ENCODE data around the gene TULP4.

TULP4 gene

DNA sequence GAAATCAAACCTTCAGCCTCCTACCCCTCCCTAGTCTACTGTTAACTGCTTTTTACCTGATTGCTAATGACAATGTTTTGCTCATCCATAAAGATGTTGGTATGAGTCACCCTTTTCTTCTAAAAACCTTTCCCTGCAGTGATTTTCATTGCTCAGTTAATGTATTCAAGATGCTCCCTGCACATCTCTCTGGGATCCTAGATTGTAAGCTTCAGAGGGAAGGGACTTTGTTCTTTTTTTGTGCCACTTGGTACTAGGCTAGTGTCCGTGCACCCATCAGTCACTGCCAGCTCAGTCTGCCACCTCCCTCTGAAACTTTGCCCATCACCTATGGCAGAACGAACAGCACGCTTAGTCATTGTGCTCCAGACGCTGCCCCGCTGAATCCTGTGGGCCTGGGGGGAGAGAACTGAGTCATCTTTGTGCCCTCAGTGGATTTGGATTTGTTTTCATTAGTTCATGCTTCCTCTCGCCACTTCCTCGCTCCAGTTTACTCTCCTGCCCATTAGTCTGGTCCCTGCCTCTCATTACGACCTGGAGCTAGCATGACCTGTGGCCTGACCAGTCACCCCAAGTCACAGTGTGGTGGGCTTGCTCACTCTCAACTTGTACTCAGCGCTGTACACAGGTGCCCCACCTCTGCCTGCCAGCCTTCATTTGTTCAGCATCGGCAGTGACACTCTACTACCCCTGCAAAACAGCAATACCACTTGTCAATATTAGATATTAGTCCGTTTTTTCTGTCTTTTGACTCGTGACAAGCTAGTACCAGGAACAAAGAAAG lies 169.6 kb downstream of the TULP4 start:
- TF ChIP-seq ELF4 (IDR thresholded peaks at IDR 0.05), result no peak
- no peak for TF ChIP-seq SP1 (IDR thresholded peaks at IDR 0.05)
- TF ChIP-seq HDGF (IDR thresholded peaks at IDR 0.05; ENCODE audit: borderline replicate concordance), result no peak
- no peak for TF ChIP-seq FOXM1 (IDR thresholded peaks at IDR 0.05; ENCODE audit: borderline replicate concordance)
- TF ChIP-seq BHLHE40 (IDR thresholded peaks at IDR 0.05; ENCODE audit: borderline replicate concordance), result no peak
- TF ChIP-seq LEF1 (IDR thresholded peaks at IDR 0.05; ENCODE audit: borderline replicate concordance), result no peak
- ChIA-PET POLR2A (no interaction called here), CTCF (no interaction called here)
- no peak for DNase-seq (ENCODE audit: extremely low spot score)

DNA sequence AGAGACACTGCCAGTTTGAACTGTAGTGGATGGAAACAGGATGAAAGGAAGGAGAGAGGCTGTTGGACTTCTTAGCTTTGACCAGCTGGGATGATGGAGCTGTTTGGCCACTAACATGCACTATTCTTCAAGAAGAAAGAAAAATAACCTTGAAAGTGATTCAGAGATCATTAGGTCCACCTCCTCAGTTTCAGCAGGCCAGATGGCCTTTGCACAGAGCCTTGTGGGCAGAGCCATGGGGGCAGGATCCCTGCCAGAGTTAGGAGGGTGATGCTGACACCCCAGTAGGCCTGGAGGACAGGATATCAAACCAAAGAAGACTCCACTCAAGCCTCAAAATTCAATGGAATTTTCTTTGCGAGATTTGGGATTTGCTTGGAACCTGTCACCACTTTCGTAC lies 173.2 kb downstream of the TULP4 start:
- CTCF ChIA-PET, result no interaction called here
- POLR2A ChIA-PET, result no interaction called here
- TF ChIP-seq LEF1 (IDR thresholded peaks at IDR 0.05; ENCODE audit: borderline replicate concordance) (no peak), ZNF384 (IDR thresholded peaks at IDR 0.05) (no peak), TARDBP (IDR thresholded peaks at IDR 0.05) (no peak), ELF4 (IDR thresholded peaks at IDR 0.05) (no peak), CTBP1 (IDR thresholded peaks at IDR 0.05; ENCODE audit: borderline replicate concordance) (no peak), NFRKB (IDR thresholded peaks at IDR 0.05) (no peak), SP1 (IDR thresholded peaks at IDR 0.05) (no peak), HDGF (IDR thresholded peaks at IDR 0.05; ENCODE audit: borderline replicate concordance) (no peak), L3MBTL2 (conservative IDR thresholded peaks at IDR 0.05) (no peak), ARNT (IDR thresholded peaks at IDR 0.05) (no peak), BHLHE40 (IDR thresholded peaks at IDR 0.05; ENCODE audit: borderline replicate concordance) (no peak), FOXK2 (IDR thresholded peaks at IDR 0.05) (no peak), SUZ12 (IDR thresholded peaks at IDR 0.05) (no peak), FOXA1 (IDR thresholded peaks at IDR 0.05) (no peak), FOXM1 (IDR thresholded peaks at IDR 0.05; ENCODE audit: borderline replicate concordance) (no peak)
- TF ChIP-seq, protein P1, sequence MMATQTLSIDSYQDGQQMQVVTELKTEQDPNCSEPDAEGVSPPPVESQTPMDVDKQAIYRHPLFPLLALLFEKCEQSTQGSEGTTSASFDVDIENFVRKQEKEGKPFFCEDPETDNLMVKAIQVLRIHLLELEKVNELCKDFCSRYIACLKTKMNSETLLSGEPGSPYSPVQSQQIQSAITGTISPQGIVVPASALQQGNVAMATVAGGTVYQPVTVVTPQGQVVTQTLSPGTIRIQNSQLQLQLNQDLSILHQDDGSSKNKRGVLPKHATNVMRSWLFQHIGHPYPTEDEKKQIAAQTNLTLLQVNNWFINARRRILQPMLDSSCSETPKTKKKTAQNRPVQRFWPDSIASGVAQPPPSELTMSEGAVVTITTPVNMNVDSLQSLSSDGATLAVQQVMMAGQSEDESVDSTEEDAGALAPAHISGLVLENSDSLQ (IDR thresholded peaks at IDR 0.05), result no peak
- DNase-seq (ENCODE audit: extremely low spot score), result no peak

DNA sequence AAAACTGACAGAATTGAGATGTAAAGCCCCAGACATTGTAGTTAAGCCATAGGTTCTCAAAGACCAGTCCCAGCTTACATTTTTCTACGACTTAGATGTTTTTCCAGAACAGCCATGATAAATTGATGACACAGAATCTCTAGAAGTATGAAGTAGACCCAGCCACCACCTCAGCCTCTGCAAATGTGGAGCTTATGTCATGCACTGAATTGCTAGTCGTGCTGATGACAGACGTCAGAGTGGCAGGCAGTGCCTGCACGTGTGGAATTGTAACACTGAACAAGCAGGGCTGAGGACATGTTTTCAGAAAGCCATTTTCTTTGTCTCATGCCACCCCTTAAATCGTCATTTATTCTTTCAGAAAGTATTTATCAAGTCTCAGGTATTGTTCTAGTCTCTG lies 175.2 kb downstream of the TULP4 start:
- ChIA-PET CTCF (no interaction called here), POLR2A (no interaction called here)
- TF ChIP-seq TARDBP (IDR thresholded peaks at IDR 0.05) (no peak), FOXA1 (IDR thresholded peaks at IDR 0.05) (no peak), NFRKB (IDR thresholded peaks at IDR 0.05) (no peak), SP1 (IDR thresholded peaks at IDR 0.05) (no peak), LEF1 (IDR thresholded peaks at IDR 0.05; ENCODE audit: borderline replicate concordance) (no peak), ZNF384 (IDR thresholded peaks at IDR 0.05) (no peak), L3MBTL2 (conservative IDR thresholded peaks at IDR 0.05) (no peak), SUZ12 (IDR thresholded peaks at IDR 0.05) (no peak), ELF4 (IDR thresholded peaks at IDR 0.05) (no peak), CTBP1 (IDR thresholded peaks at IDR 0.05; ENCODE audit: borderline replicate concordance) (no peak), HDGF (IDR thresholded peaks at IDR 0.05; ENCODE audit: borderline replicate concordance) (no peak), ARNT (IDR thresholded peaks at IDR 0.05) (no peak), BHLHE40 (IDR thresholded peaks at IDR 0.05; ENCODE audit: borderline replicate concordance) (no peak), FOXK2 (IDR thresholded peaks at IDR 0.05) (no peak), FOXM1 (IDR thresholded peaks at IDR 0.05; ENCODE audit: borderline replicate concordance) (no peak)
- TF ChIP-seq, protein P1 (IDR thresholded peaks at IDR 0.05), result no peak
- no peak for DNase-seq (ENCODE audit: extremely low spot score)

DNA sequence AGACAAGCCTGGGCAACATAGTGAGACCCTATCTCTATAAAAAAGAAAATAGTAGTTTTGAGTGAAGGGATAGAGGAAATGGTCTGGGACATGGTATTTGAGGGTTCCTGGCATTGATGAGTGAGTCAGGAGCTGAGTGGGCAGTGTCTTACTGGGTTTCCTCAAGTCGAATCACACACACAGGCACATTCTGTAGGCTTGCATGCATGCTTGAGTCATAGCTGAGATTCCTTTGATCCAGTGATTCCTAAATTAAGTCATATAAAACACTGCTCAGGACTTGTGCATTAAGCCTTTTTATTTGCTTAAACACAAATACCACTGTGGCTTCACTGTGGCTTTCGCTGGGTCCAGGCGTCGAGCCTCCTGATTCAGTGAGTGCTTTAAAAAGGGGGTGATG lies 175.8 kb downstream of the TULP4 start:
- ChIA-PET POLR2A (no interaction called here), CTCF (no interaction called here)
- TF ChIP-seq ZNF384 (IDR thresholded peaks at IDR 0.05), result no peak
- no peak for TF ChIP-seq NFRKB (IDR thresholded peaks at IDR 0.05)
- TF ChIP-seq SP1 (IDR thresholded peaks at IDR 0.05), result no peak
- TF ChIP-seq HDGF (IDR thresholded peaks at IDR 0.05; ENCODE audit: borderline replicate concordance), result no peak
- TF ChIP-seq ARNT (IDR thresholded peaks at IDR 0.05), result no peak
- TF ChIP-seq CTBP1 (IDR thresholded peaks at IDR 0.05; ENCODE audit: borderline replicate concordance), result no peak
- TF ChIP-seq L3MBTL2 (conservative IDR thresholded peaks at IDR 0.05), result no peak
- TF ChIP-seq FOXA1 (IDR thresholded peaks at IDR 0.05), result no peak
- TF ChIP-seq FOXM1 (IDR thresholded peaks at IDR 0.05; ENCODE audit: borderline replicate concordance), result no peak
- no peak for TF ChIP-seq ELF4 (IDR thresholded peaks at IDR 0.05)
- TF ChIP-seq BHLHE40 (IDR thresholded peaks at IDR 0.05; ENCODE audit: borderline replicate concordance), result no peak
- no peak for TF ChIP-seq LEF1 (IDR thresholded peaks at IDR 0.05; ENCODE audit: borderline replicate concordance)
- no peak for DNase-seq (ENCODE audit: extremely low spot score)

DNA sequence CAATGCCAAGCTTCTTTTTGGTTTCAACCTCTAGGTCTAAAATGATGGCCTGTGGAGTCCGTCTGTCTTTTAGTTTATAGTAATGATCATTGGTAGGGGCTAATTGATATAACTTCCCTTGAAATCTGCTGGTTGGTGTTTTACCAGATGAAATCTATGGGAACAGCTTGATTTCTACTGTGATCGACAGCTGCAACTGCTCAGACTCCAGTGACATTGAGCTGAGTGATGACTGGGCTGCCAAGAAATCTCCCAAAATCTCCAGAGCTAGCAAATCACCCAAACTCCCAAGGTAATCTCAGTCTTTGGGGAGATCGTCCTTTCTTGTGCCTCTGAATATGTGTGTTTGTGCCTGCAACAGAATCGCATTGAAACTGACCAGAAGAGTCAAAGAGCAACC lies 177.2 kb downstream of the TULP4 start:
- TF ChIP-seq LEF1 (IDR thresholded peaks at IDR 0.05; ENCODE audit: borderline replicate concordance) (no peak), FOXK2 (IDR thresholded peaks at IDR 0.05) (no peak), SP1 (IDR thresholded peaks at IDR 0.05) (no peak), NFRKB (IDR thresholded peaks at IDR 0.05) (no peak), ARNT (IDR thresholded peaks at IDR 0.05) (no peak), FOXA1 (IDR thresholded peaks at IDR 0.05) (no peak), TARDBP (IDR thresholded peaks at IDR 0.05) (no peak), HDGF (IDR thresholded peaks at IDR 0.05; ENCODE audit: borderline replicate concordance) (no peak), BHLHE40 (IDR thresholded peaks at IDR 0.05; ENCODE audit: borderline replicate concordance) (no peak), L3MBTL2 (conservative IDR thresholded peaks at IDR 0.05) (no peak), FOXM1 (IDR thresholded peaks at IDR 0.05; ENCODE audit: borderline replicate concordance) (no peak), SUZ12 (IDR thresholded peaks at IDR 0.05) (no peak), ZNF384 (IDR thresholded peaks at IDR 0.05) (no peak), ELF4 (IDR thresholded peaks at IDR 0.05) (no peak), CTBP1 (IDR thresholded peaks at IDR 0.05; ENCODE audit: borderline replicate concordance) (no peak)
- TF ChIP-seq, protein P1 (IDR thresholded peaks at IDR 0.05), result no peak
- DNase-seq (ENCODE audit: extremely low spot score), result no peak
- ChIA-PET CTCF (no interaction called here), POLR2A (no interaction called here)
